Neural cell (in vitro differentiated cells): ENCODE results near the gene SUMO3. TPM values are rescaled to one million over a fixed set of nuclear protein-coding genes. Genes with fewer than 3 reads are reported as not detected.

Source experiments
- H2AFZ ChIP-seq: fragments of 200-600, 300-800 bp; sonication (generic), shearing (Covaris generic); 2 replicates; pipeline ENCODE4 v1.6.0; 2014; ENCODE audit warnings: low read depth, mild to moderate bottlenecking, antibody characterized with exemption, low read length, moderate library complexity
- H3F3A ChIP-seq: fragments of 200-600 bp; shearing (Covaris generic); 2 replicates; pipeline ENCODE4 v1.6.1; 2016; ENCODE audit warnings: mild to moderate bottlenecking, moderate library complexity, mixed read lengths, antibody characterized with exemption, low read length; ENCODE audit not compliant: insufficient read depth, poor library complexity, severe bottlenecking
- H3K27ac ChIP-seq: fragments of 200-600, 300-800 bp; sonication (generic), shearing (Covaris generic); 2 replicates; pipeline ENCODE4 v1.5.1; 2014; ENCODE audit warnings: mild to moderate bottlenecking, low read length, moderate library complexity
- H3K27me3 ChIP-seq: fragments of 300-800, 200-600 bp; sonication (generic), shearing (Covaris generic); 2 replicates; pipeline ENCODE4 v1.6.0; 2014; ENCODE audit warnings: mild to moderate bottlenecking, low read depth, low read length, moderate library complexity; ENCODE audit not compliant: insufficient read depth
- H3K36me3 ChIP-seq: fragments of 300-800, 200-600 bp; sonication (generic), shearing (Covaris generic); 2 replicates; pipeline ENCODE4 v1.5.1; 2014; ENCODE audit warnings: mild to moderate bottlenecking, antibody characterized with exemption, low read length, moderate library complexity; ENCODE audit not compliant: insufficient read depth
- H3K4me2 ChIP-seq: fragments of 300-800, 200-600 bp; sonication (generic), shearing (Covaris generic); 2 replicates; pipeline ENCODE4 v1.6.0; 2014; ENCODE audit warnings: mild to moderate bottlenecking, low read length
- H3K4me3 ChIP-seq: fragments of 300-800, 200-600 bp; sonication (generic), shearing (Covaris generic); 2 replicates; pipeline ENCODE4 v1.5.1; 2014; ENCODE audit warnings: mild to moderate bottlenecking, low read length, moderate library complexity
- H3K79me2 ChIP-seq: fragments of 200-600 bp; shearing (Covaris generic); replicated peaks from 2 replicates; pipeline ENCODE4 v1.6.0; 2014; ENCODE audit warnings: mild to moderate bottlenecking, low read length, moderate library complexity; ENCODE audit not compliant: insufficient read depth
- H3K9ac ChIP-seq: fragments of 300-800, 200-600 bp; sonication (generic), shearing (Covaris generic); 2 replicates; pipeline ENCODE4 v1.6.1; 2016; ENCODE audit warnings: mild to moderate bottlenecking, low read length, mixed read lengths
- H3K9me2 ChIP-seq: fragments of 200-600 bp; shearing (Covaris generic); 2 replicates; pipeline ENCODE4 v1.6.1; 2016; ENCODE audit warnings: mild to moderate bottlenecking, low read length, mixed read lengths; ENCODE audit not compliant: insufficient read depth
- H3K9me3 ChIP-seq: fragments of 200-600, 300-800 bp; sonication (generic), shearing (Covaris generic); 2 replicates; pipeline ENCODE4 v1.6.1; 2016; ENCODE audit warnings: mild to moderate bottlenecking, mixed run types, low read length, moderate library complexity, mixed read lengths
- H4K20me1 ChIP-seq: fragments of 200-600 bp; shearing (Covaris generic); 2 replicates; pipeline ENCODE4 v1.6.1; 2016; ENCODE audit warnings: mild to moderate bottlenecking, mixed run types; ENCODE audit not compliant: insufficient read depth
- CTCF ChIP-seq: fragments of 450-650 bp; IDR thresholded peaks from 2 replicates; pipeline ENCODE4 v1.5.1; 2014; ENCODE audit warnings: antibody characterized with exemption, mild to moderate bottlenecking, moderate library complexity; ENCODE audit not compliant: poor library complexity, severe bottlenecking
- EP300 ChIP-seq: fragments of 450-650 bp; conservative IDR thresholded peaks from 2 replicates; pipeline ENCODE4 v1.6.1; 2014; ENCODE audit warnings: antibody characterized with exemption, mild to moderate bottlenecking, moderate library complexity; ENCODE audit not compliant: poor library complexity, severe bottlenecking
- EZH2 ChIP-seq: fragments of 200-600, 300-800 bp; shearing (Covaris generic), sonication (generic); IDR thresholded peaks from 2 replicates; pipeline ENCODE4 v1.6.1; 2014; ENCODE audit warnings: antibody characterized with exemption, low read length, borderline replicate concordance, mild to moderate bottlenecking; ENCODE audit not compliant: insufficient read depth, poor library complexity, severe bottlenecking
- MXI1 ChIP-seq: fragments of 450-650 bp; conservative IDR thresholded peaks from 2 replicates; pipeline ENCODE4 v1.6.1; 2014; ENCODE audit warnings: antibody characterized with exemption, mild to moderate bottlenecking; ENCODE audit not compliant: poor library complexity, severe bottlenecking
- POLR2AphosphoS5 ChIP-seq: IDR thresholded peaks from 2 replicates; pipeline ENCODE4 v1.6.1; 2012
- RAD21 ChIP-seq: fragments of 450-650 bp; conservative IDR thresholded peaks from 2 replicates; pipeline ENCODE4 v1.6.1; 2014; ENCODE audit warnings: antibody characterized with exemption, mild to moderate bottlenecking, moderate library complexity
- REST ChIP-seq: IDR thresholded peaks from 2 replicates; pipeline ENCODE4 v1.6.1; 2012; ENCODE audit warnings: borderline replicate concordance
- SMC3 ChIP-seq: fragments of 450-650 bp; conservative IDR thresholded peaks from 2 replicates; pipeline ENCODE4 v1.6.1; 2014; ENCODE audit warnings: antibody characterized with exemption, mild to moderate bottlenecking, moderate library complexity; ENCODE audit not compliant: poor library complexity
- TAF1 ChIP-seq: IDR thresholded peaks from 2 replicates; pipeline ENCODE4 v1.6.1; 2012; ENCODE audit warnings: low read depth
- polyA plus RNA-seq: library from polyadenylated mRNA; depleted of rRNA; stranded (reverse); fragments of >200 nt; gene quantifications from 2 replicates; pipeline ENCODE4 v1.2.3, GENCODE V29; 2014

The SUMO3 gene
- polyA plus RNA-seq, 1 donor from 2014 or later, result 113 TPM

GRCh38 chr21:44791993-44792392 lies 25.9 kb downstream of the SUMO3 start:
- Histone ChIP-seq H3F3A (no peaks in the 10 kb centered on the region), H3K9me2 (no peaks in the 10 kb centered on the region), H3K4me2 (no peak overlapping the region), H2AFZ (no peak overlapping the region), H3K36me3 (no peaks in the 10 kb centered on the region), H4K20me1 (no peaks in the 10 kb centered on the region), H3K4me3 (no peak overlapping the region), H3K9me3 (no peaks in the 10 kb centered on the region), H3K27ac (no peak overlapping the region), H3K79me2 (peaks cover 30% of the 10 kb centered on the region), H3K27me3 (no peaks in the 10 kb centered on the region), H3K9ac (no peak overlapping the region)
- TF ChIP-seq SMC3 (no peak), EP300 (no peak), REST (no peak), POLR2AphosphoS5 (no peak), CTCF (no peak), EZH2 (no peak), TAF1 (no peak)

GRCh38 chr21:44791246-44791645 lies 26.6 kb downstream of the SUMO3 start:
- TF ChIP-seq REST (no peak), CTCF (no peak), TAF1 (no peak), EP300 (no peak), POLR2AphosphoS5 (no peak), MXI1 (no peak), RAD21 (no peak), SMC3 (no peak), EZH2 (no peak)
- H3K4me3 ChIP-seq, result no peak overlapping the region
- H2AFZ ChIP-seq, result no peak overlapping the region
- no peaks in the 10 kb centered on the region for H3K36me3 ChIP-seq
- H4K20me1 ChIP-seq, result no peaks in the 10 kb centered on the region
- peaks cover 23% of the 10 kb centered on the region for H3K79me2 ChIP-seq
- H3K27ac ChIP-seq, result no peak overlapping the region
- no peak overlapping the region for H3K4me2 ChIP-seq
- H3K27me3 ChIP-seq, result no peaks in the 10 kb centered on the region
- H3K9ac ChIP-seq, result no peak overlapping the region
- no peaks in the 10 kb centered on the region for H3K9me3 ChIP-seq
- no peaks in the 10 kb centered on the region for H3F3A ChIP-seq
- H3K9me2 ChIP-seq, result no peaks in the 10 kb centered on the region
